ENCODE measurements around the gene SPRR2D.

The SPRR2D gene

DNA sequence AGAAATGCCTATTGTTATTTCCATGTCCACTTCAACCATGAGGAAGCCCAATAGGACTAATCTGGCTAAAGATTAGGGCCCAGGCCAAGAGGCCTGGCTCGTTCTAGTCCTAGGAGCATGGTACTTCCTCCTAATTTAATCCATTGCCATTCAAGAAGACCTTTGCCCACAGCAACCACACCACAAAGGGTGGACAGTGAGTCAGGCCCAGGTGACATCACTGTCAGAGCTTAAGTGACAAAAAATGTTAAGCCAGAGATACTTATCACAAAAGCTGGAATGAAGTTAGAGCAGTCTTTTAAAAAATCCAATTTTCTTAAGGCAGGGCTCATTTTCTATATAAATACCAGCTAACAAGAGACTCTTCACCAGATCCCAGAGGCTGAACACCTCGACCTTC lies 39.5 kb downstream of the SPRR2D start, which contains the start of gene SPRR3:
Gene SPRR3, plus strand, starts transcription at position 368 of the 400 bp plus-strand sequence. CDS start 1,272 bp downstream, outside the sequence.
- DNase-seq: no peak

DNA sequence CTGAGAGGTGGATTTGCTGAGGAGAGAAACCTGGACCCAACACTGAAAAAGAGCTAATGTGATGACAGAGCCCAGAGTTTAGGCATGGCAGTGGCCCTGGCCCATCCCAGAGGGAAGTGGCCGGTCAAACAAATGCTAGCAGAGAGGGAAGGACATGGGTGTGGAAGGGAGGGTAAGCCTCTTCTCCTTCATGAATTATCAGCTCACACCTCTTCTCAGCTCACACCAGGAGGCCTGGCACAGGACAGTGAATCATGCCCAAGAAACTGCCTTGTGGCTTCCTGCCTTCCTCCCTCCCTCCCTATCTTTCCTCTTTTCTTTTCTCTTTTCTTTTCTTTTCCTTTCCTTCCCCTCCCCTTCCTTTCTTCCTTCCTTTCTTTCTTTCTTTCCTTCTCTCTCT lies 40.6 kb downstream of the SPRR2D start:
- no peak for DNase-seq

DNA sequence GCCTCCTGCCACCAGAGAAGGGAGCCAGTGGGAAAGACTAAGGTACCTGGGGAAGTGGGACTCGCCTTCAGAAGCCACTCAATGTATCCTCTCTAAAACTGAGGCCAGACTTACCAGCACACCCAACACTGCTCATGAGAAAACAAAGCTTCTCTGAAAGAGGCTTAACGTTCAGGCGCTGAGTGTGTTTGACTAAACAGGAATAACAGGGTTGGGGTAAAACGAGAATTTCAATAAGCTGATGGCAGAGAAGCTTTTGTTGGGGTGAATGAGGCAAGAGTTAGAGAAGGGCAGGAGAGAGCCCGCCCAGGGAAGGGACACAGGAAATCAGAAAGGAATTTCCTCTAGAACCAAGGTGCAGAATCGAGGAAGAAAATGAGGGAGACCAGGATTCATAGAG lies 41.1 kb downstream of the SPRR2D start:
- no peak for DNase-seq

DNA sequence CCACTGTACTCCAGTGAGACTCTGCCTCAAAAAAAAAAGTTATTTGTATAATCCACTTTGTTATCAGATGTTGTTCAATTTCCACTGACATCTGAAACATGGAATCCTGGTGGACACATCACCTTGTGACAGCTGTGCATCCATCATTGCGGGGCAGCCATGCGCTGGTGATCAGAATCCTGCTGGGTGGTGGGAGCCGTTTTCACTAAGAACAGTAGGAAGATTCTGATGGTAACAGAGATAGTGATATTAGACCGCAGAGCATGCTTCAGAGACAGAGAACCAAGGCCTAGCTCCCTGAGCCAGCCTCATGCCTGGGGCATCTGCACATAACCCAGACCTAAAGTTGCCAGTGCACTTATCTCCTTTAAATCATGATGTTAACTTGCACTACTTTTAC lies 42.4 kb downstream of the SPRR2D start:
- no peak for DNase-seq

DNA sequence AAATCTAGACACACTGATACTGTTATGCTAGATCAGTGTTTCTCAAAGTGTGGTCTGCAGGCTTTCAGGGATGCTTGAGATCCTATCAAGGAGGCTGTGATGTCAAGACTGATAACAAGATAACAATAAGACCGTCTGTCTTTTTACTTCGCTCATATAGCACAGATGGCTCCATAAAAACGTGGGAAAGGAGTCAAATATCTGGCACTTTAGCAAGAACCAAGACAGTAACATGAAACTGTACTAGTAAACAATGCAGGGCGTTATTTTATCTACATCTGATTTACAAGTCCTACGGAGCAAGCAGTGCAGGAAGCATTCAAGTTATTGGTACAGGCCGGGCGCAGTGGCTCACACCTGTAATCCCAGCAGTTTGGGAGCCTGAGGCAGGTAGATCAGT lies 43.0 kb downstream of the SPRR2D start:
- DNase-seq: no peak

DNA sequence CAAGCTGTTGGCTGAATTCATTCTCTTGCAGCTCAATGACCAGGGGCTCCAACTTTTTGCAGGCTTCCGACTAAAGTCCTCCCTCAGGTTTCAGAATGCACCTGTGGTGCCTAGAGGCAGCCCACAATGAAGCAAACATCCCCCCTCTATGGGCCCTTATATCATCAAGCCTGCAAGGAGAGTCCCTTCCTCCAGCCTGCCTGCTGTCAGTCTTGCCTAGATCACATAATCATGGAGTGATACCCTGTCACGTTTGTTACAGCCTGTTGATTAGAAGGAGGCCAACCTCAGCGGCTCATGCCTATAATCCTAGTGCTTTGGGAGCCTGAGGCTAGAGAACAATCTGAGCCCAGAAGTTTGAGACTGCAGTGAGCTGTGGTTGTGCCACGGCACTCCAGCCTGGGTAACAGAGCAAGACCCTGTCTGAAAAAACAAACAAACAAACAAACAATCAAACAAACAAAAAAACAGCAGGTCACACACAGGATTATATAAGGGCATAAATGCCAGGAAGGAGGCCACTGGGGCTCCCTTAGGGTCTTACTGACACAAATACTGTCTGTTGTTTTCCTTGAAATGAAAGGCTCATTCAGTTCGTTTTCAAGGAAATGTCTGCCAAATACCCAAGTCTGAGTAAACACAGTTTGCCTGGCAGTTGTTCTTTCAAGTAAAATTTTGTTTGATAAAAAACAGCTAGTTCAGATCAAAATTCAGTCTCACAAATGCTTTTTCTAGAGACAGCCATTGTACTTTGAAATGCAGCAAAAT lies 44.1 kb downstream of the SPRR2D start:
- no peak for DNase-seq

DNA sequence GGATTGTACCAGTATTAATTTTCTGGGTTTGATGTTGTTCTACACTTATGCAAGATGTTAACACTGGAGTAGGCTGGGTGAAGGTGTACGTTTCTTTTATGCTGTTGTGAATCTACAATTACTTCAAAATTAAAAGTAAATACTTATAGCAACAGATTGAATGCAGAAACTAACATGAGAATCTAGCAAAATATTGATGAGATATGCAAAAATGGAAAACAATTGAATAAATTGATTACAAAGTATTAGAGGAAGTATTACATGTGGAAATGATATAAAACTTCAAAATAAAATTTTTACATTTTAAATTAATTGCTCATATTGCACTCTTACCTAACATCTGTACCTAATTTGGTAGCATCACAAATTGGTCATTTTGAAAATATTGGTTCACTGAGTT lies 45.1 kb downstream of the SPRR2D start:
- no peak for DNase-seq

DNA sequence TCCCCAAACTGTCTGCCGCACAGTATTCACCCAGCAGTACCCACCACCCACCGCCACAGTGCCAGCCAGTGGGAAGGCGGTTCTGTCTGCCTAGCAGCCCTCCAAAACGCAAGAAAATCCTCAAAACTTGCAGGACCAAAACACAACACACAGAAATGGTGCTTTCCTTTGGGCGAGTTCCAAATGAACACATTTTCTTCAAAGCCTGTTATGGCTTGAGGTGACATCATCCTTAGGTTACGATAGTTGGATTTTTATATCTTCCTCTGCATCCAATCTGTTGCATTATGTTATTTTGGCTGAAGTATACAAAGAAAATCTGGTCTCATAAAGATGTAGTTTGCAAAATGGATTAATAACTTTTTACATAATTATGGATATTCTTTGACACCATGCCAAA lies 47.7 kb downstream of the SPRR2D start:
- DNase-seq: no peak
